ENCODE results near the gene USP31. TPM values are rescaled to one million over a fixed set of nuclear protein-coding genes. Genes with fewer than 3 reads are reported as not detected.

The USP31 gene
- total and polyA plus RNA-seq, 2 of the 13 experiments (the other 11 are each of a cell fraction or from before 2014, with no cell fraction given), result 22.5 to 23.3 TPM

- TF ChIP-seq, protein P1, sequence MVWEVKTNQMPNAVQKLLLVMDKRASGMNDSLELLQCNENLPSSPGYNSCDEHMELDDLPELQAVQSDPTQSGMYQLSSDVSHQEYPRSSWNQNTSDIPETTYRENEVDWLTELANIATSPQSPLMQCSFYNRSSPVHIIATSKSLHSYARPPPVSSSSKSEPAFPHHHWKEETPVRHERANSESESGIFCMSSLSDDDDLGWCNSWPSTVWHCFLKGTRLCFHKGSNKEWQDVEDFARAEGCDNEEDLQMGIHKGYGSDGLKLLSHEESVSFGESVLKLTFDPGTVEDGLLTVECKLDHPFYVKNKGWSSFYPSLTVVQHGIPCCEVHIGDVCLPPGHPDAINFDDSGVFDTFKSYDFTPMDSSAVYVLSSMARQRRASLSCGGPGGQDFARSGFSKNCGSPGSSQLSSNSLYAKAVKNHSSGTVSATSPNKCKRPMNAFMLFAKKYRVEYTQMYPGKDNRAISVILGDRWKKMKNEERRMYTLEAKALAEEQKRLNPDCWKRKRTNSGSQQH (CRISPR knock-in tag; IDR thresholded peaks at IDR 0.05; ENCODE audit: low read depth), result no peak
- 0 out of 2 replicates have a peak, but pooled peaks have one; percentile 81 for TF ChIP-seq ZNF326 (CRISPR knock-in tag; IDR thresholded peaks at IDR 0.05; ENCODE audit: borderline replicate concordance)
- peak; percentile 95 for TF ChIP-seq ZSCAN31 (CRISPR knock-in tag; IDR thresholded peaks at IDR 0.05; ENCODE audit: low read depth)
- TF ChIP-seq ATAD3A (CRISPR knock-in tag; IDR thresholded peaks at IDR 0.05), result peak; percentile 90; the same call in 1 of the 2 replicates
- no peak for TF ChIP-seq ZNF292 (CRISPR knock-in tag; IDR thresholded peaks at IDR 0.05; ENCODE audit: borderline replicate concordance, low read depth)
- peak; percentile 80; the same call in 1 of the 2 replicates for TF ChIP-seq ZNF614 (CRISPR knock-in tag; IDR thresholded peaks at IDR 0.05; ENCODE audit: borderline replicate concordance)
- TF ChIP-seq, protein P2, sequence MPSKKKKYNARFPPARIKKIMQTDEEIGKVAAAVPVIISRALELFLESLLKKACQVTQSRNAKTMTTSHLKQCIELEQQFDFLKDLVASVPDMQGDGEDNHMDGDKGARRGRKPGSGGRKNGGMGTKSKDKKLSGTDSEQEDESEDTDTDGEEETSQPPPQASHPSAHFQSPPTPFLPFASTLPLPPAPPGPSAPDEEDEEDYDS (CRISPR knock-in tag; IDR thresholded peaks at IDR 0.05), result 0 out of 2 replicates have a peak, but pooled peaks have one; percentile 65
- no peak for TF ChIP-seq ZNF547 (CRISPR knock-in tag; IDR thresholded peaks at IDR 0.05)
- TF ChIP-seq GATAD1 (CRISPR knock-in tag; IDR thresholded peaks at IDR 0.05), result peak; percentile 43; the same call in 1 of the 2 replicates
- TF ChIP-seq, protein P3, sequence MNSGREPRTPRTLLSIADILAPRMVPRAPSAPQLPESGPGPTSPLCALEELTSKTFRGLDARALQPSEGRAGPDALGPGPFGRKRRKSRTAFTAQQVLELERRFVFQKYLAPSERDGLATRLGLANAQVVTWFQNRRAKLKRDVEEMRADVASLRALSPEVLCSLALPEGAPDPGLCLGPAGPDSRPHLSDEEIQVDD (CRISPR knock-in tag; IDR thresholded peaks at IDR 0.05; ENCODE audit: borderline replicate concordance), result no peak
- TF ChIP-seq RXRB (CRISPR knock-in tag; IDR thresholded peaks at IDR 0.05; ENCODE audit: borderline replicate concordance), result peak; percentile 61; the same call in 1 of the 2 replicates
- TF ChIP-seq PAX8 (CRISPR knock-in tag; IDR thresholded peaks at IDR 0.05; ENCODE audit: borderline replicate concordance), result peak; percentile 95; the same call in 1 of the 2 replicates
- peak; percentile 83 for TF ChIP-seq RNF2 (conservative IDR thresholded peaks at IDR 0.05; ENCODE audit: low read depth)
- TF ChIP-seq, protein P4, sequence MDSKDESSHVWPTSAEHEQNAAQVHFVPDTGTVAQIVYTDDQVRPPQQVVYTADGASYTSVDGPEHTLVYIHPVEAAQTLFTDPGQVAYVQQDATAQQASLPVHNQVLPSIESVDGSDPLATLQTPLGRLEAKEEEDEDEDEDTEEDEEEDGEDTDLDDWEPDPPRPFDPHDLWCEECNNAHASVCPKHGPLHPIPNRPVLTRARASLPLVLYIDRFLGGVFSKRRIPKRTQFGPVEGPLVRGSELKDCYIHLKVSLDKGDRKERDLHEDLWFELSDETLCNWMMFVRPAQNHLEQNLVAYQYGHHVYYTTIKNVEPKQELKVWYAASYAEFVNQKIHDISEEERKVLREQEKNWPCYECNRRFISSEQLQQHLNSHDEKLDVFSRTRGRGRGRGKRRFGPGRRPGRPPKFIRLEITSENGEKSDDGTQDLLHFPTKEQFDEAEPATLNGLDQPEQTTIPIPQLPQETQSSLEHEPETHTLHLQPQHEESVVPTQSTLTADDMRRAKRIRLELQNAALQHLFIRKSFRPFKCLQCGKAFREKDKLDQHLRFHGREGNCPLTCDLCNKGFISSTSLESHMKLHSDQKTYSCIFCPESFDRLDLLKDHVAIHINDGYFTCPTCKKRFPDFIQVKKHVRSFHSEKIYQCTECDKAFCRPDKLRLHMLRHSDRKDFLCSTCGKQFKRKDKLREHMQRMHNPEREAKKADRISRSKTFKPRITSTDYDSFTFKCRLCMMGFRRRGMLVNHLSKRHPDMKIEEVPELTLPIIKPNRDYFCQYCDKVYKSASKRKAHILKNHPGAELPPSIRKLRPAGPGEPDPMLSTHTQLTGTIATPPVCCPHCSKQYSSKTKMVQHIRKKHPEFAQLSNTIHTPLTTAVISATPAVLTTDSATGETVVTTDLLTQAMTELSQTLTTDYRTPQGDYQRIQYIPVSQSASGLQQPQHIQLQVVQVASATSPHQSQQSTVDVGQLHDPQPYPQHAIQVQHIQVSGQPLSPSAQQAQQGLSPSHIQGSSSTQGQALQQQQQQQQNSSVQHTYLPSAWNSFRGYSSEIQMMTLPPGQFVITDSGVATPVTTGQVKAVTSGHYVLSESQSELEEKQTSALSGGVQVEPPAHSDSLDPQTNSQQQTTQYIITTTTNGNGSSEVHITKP (CRISPR knock-in tag; IDR thresholded peaks at IDR 0.05; ENCODE audit: low read depth), result no peak
- TF ChIP-seq BRD4 (CRISPR knock-in tag; IDR thresholded peaks at IDR 0.05), result peak; percentile 17; the same call in 1 of the 2 replicates
- TF ChIP-seq ZNF749 (CRISPR knock-in tag; IDR thresholded peaks at IDR 0.05; ENCODE audit: borderline replicate concordance), result no peak
- TF ChIP-seq, protein P5, sequence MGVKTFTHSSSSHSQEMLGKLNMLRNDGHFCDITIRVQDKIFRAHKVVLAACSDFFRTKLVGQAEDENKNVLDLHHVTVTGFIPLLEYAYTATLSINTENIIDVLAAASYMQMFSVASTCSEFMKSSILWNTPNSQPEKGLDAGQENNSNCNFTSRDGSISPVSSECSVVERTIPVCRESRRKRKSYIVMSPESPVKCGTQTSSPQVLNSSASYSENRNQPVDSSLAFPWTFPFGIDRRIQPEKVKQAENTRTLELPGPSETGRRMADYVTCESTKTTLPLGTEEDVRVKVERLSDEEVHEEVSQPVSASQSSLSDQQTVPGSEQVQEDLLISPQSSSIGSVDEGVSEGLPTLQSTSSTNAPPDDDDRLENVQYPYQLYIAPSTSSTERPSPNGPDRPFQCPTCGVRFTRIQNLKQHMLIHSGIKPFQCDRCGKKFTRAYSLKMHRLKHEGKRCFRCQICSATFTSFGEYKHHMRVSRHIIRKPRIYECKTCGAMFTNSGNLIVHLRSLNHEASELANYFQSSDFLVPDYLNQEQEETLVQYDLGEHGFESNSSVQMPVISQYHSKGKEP (CRISPR knock-in tag; IDR thresholded peaks at IDR 0.05), result peak; percentile 46; the same call in 1 of the 2 replicates
- peak; percentile 87; the same call in 1 of the 2 replicates for TF ChIP-seq TSC22D2 (CRISPR knock-in tag; IDR thresholded peaks at IDR 0.05; ENCODE audit: borderline replicate concordance)
- TF ChIP-seq USF2 (IDR thresholded peaks at IDR 0.05; ENCODE audit: low read depth, low read length), result no peak
- no peak for TF ChIP-seq USF2 (CRISPR knock-in tag; IDR thresholded peaks at IDR 0.05; ENCODE audit: borderline replicate concordance)
Measured at GRCh38 chr16:23182206-23182678, 33.0 kb upstream of the USP31 start (continued).

All from HepG2 (cell line).